IMR-90 (cell line): Measurements from ENCODE around the gene HSPA9. TPM values are rescaled to one million over a fixed set of nuclear protein-coding genes. Genes with fewer than 3 reads are reported as not detected.

Experiments
- ATAC-seq: fragments of 200-7000 bp; cut with Tn5 transposase; 2 replicates; pipeline ENCODE4 v1.9.1; 2020; ENCODE audit warnings: low read depth, mild to moderate bottlenecking, moderate library complexity
- BruUV-seq: library from RNA; stranded (reverse); fragments of 400-500 nt; replicated peaks from 2 replicates; lab custom pipeline; 2021; lab: Mats Ljungman, UMichigan
- CTCF ChIA-PET: fragments of 300-600 bp; formaldehyde crosslinking; extraction: SDS; loops from one replicate; lab custom pipeline; 2021; ENCODE audit warnings: antibody characterized with exemption; lab: Yijun Ruan, JAX
- POLR2A ChIA-PET: fragments of 300-600 bp; sonication (Branson Sonifier 250); formaldehyde crosslinking; loops from one replicate; lab custom pipeline; 2022; ENCODE audit warnings: antibody characterized with exemption; ENCODE audit not compliant: unreplicated experiment; lab: Charles Lee
- DNase-seq: peaks from one replicate; pipeline ENCODE4 v3.0.0; 2013
- H2AFZ ChIP-seq: replicated peaks from 2 replicates; pipeline ENCODE3; 2013; ENCODE audit warnings: low read length, mild to moderate bottlenecking; ENCODE audit not compliant: poor library complexity
- H2AK5ac ChIP-seq: 2 replicates; pipeline ENCODE4 v1.6.1; 2013; ENCODE audit warnings: low read depth, low read length, inconsistent platforms
- H2AK9ac ChIP-seq: replicated peaks from 2 replicates; pipeline ENCODE3; 2013; ENCODE audit warnings: mild to moderate bottlenecking, low read depth, low read length, moderate library complexity; ENCODE audit not compliant: poor library complexity
- H2BK120ac ChIP-seq: 2 replicates; pipeline ENCODE4 v1.6.1; 2013; ENCODE audit warnings: low read depth, low read length, inconsistent platforms
- H2BK15ac ChIP-seq: 3 replicates; pipeline ENCODE4 v1.6.1; 2013; ENCODE audit warnings: low read depth, low read length, inconsistent platforms
- H2BK20ac ChIP-seq: 2 replicates; pipeline ENCODE4 v1.6.1; 2013; ENCODE audit warnings: low read depth, mild to moderate bottlenecking, inconsistent platforms, low read length, moderate library complexity
- H2BK5ac ChIP-seq: 2 replicates; pipeline ENCODE4 v1.6.1; 2013; ENCODE audit warnings: mild to moderate bottlenecking, low read depth, low read length, inconsistent platforms; ENCODE audit not compliant: poor library complexity, severe bottlenecking
- H3K14ac ChIP-seq: replicated peaks from 2 replicates; pipeline ENCODE4 v1.6.1; 2013; ENCODE audit warnings: low read depth, low read length, inconsistent platforms
- H3K18ac ChIP-seq: 2 replicates; pipeline ENCODE4 v1.6.1; 2013; ENCODE audit warnings: low read depth, low read length, control low read depth
- H3K23ac ChIP-seq: 2 replicates; pipeline ENCODE4 v1.6.1; 2013; ENCODE audit warnings: low read depth, low read length, inconsistent platforms
- H3K27ac ChIP-seq: 2 replicates; pipeline ENCODE4 v1.5.1; 2013; ENCODE audit warnings: mild to moderate bottlenecking, control low read depth, low read length; ENCODE audit not compliant: insufficient read depth
- H3K27me3 ChIP-seq: 2 replicates; pipeline ENCODE4 v1.6.1; 2013; ENCODE audit warnings: low read length; ENCODE audit not compliant: control insufficient read depth, insufficient read depth
- H3K36me3 ChIP-seq: 2 replicates; pipeline ENCODE4 v1.6.1; 2013; ENCODE audit warnings: low read length, mixed read lengths; ENCODE audit not compliant: control insufficient read depth, insufficient read depth
- H3K4ac ChIP-seq: 2 replicates; pipeline ENCODE4 v1.6.1; 2013; ENCODE audit warnings: low read depth, low read length, inconsistent platforms
- H3K4me1 ChIP-seq: 2 replicates; pipeline ENCODE4 v1.6.1; 2013; ENCODE audit warnings: low read length, mixed read lengths; ENCODE audit not compliant: control insufficient read depth, insufficient read depth
- H3K4me2 ChIP-seq: 2 replicates; pipeline ENCODE4 v1.6.1; 2013; ENCODE audit warnings: low read depth, mild to moderate bottlenecking, control low read depth, low read length, moderate library complexity
- H3K4me3 ChIP-seq: 2 replicates; pipeline ENCODE4 v1.5.1; 2013; ENCODE audit warnings: low read depth, mild to moderate bottlenecking, control low read depth, low read length, moderate library complexity; ENCODE audit not compliant: insufficient read depth
- H3K56ac ChIP-seq: 2 replicates; pipeline ENCODE4 v1.6.1; 2013; ENCODE audit warnings: low read length, inconsistent platforms; ENCODE audit not compliant: insufficient read depth; ENCODE audit errors: extremely low read depth
- H3K79me1 ChIP-seq, 2 experiments: 2 replicates each; pipeline ENCODE4 v1.6.1; 2013; ENCODE audit warnings: low read length in 2 of 2, inconsistent platforms in 1 of 2, low read depth in 1 of 2
- H3K9ac ChIP-seq: 2 replicates; pipeline ENCODE4 v1.6.1; 2013; ENCODE audit warnings: low read depth, low read length, control low read depth
- H3K9me1 ChIP-seq: 2 replicates; pipeline ENCODE4 v1.6.1; 2013; ENCODE audit warnings: low read length, inconsistent platforms; ENCODE audit not compliant: insufficient read depth
- H3K9me3 ChIP-seq: 2 replicates; pipeline ENCODE4 v1.6.1; 2013; ENCODE audit warnings: low read length; ENCODE audit not compliant: control insufficient read depth, insufficient read depth
- H4K20me1 ChIP-seq: 2 replicates; pipeline ENCODE4 v1.6.1; 2013; ENCODE audit warnings: low read length, inconsistent platforms; ENCODE audit not compliant: insufficient read depth
- H4K5ac ChIP-seq: 2 replicates; pipeline ENCODE4 v1.6.1; 2013; ENCODE audit warnings: mild to moderate bottlenecking, low read depth, low read length, control low read depth
- H4K8ac ChIP-seq, 2 experiments: 2 replicates each; pipeline ENCODE4 v1.6.1; 2013; ENCODE audit warnings: low read depth in 2 of 2, low read length in 2 of 2, control low read depth in 1 of 2, inconsistent platforms in 1 of 2
- H4K91ac ChIP-seq: 2 replicates; pipeline ENCODE4 v1.6.1; 2013; ENCODE audit warnings: low read depth, low read length, inconsistent platforms; ENCODE audit not compliant: insufficient read depth
- CEBPB ChIP-seq: IDR thresholded peaks from 2 replicates; pipeline ENCODE4 v1.6.1; 2012; ENCODE audit warnings: low read depth, low read length, improper control_type of control experiment
- FOS ChIP-seq: fragments of 150-350 bp; IDR thresholded peaks from 2 replicates; pipeline ENCODE4 v1.6.1; 2016; ENCODE audit warnings: low read depth, low read length
- MAFK ChIP-seq: IDR thresholded peaks from 2 replicates; pipeline ENCODE4 v1.6.1; 2012; ENCODE audit warnings: low read depth, low read length, improper control_type of control experiment
- MAZ ChIP-seq: IDR thresholded peaks from 2 replicates; pipeline ENCODE4 v1.6.1; 2012; ENCODE audit warnings: low read depth, mild to moderate bottlenecking, low read length, improper control_type of control experiment, moderate library complexity, borderline replicate concordance
- MXI1 ChIP-seq: IDR thresholded peaks from 2 replicates; pipeline ENCODE4 v1.6.1; 2012; ENCODE audit warnings: low read depth, mild to moderate bottlenecking, low read length, moderate library complexity, borderline replicate concordance
- NFE2L2 ChIP-seq: fragments of 150-350 bp; IDR thresholded peaks from 2 replicates; pipeline ENCODE4 v1.6.1; 2016; ENCODE audit warnings: low read depth, mild to moderate bottlenecking, low read length
- POLR2A ChIP-seq: IDR thresholded peaks from 2 replicates; pipeline ENCODE4 v1.6.1; 2012; ENCODE audit warnings: mild to moderate bottlenecking, low read depth, low read length
- RCOR1 ChIP-seq: IDR thresholded peaks from 2 replicates; pipeline ENCODE4 v1.6.1; 2012; ENCODE audit warnings: mild to moderate bottlenecking, low read length, improper control_type of control experiment; ENCODE audit not compliant: insufficient replicate concordance
- RFX5 ChIP-seq: IDR thresholded peaks from 2 replicates; pipeline ENCODE4 v1.8.0; 2012; ENCODE audit warnings: low read depth, mild to moderate bottlenecking, low read length, moderate library complexity
- WGBS, 2 experiments: methylation state at CpG; one replicate each; pipeline versions ENCODE4 v1.1.5 to v1.1.7; 2013; ENCODE audit warnings: missing lambda C conversion rate in 2 of 2; ENCODE audit not compliant: insufficient read length in 1 of 2; ENCODE audit errors: extremely low coverage in 2 of 2; 5-methylcytosine and 5-hydroxymethylcytosine counted together
- dilution Hi-C: fragments of 300-500 bp; cut with HindIII; formaldehyde crosslinking; loops from one replicate; pipeline ENCODE4 v1.14.3; 2018; ENCODE audit warnings: low sequenced_read_pairs; ENCODE audit not compliant: unreplicated experiment
- in situ Hi-C: fragments of 300-500 bp; cut with MboI; formaldehyde crosslinking; loops from 3 replicates; pipeline ENCODE4 v1.14.3; 2019; ENCODE audit warnings: low sequenced_read_pairs, inconsistent platforms, mixed read lengths
- intact Hi-C: fragments of 100-400 bp; cut with micrococcal nuclease; formaldehyde crosslinking; loops from 2 replicates; pipeline ENCODE4 v1.10.0; 2022
- polyA plus RNA-seq, 3 experiments: library from polyadenylated mRNA; depleted of rRNA; stranded (reverse); fragments of >200 nt; gene quantifications; 2 replicates each; pipeline ENCODE4 v1.2.3, GENCODE V29; 2012; ENCODE audit warnings: low replicate concordance in 1 of 3
- total RNA-seq: library from RNA; depleted of rRNA; stranded (reverse); fragments of >200 nt; gene quantifications from 2 replicates; pipeline ENCODE4 v1.2.3, GENCODE V29; 2012
- TF ChIP-seq, protein P1 (sequence below): conservative IDR thresholded peaks from 2 replicates; pipeline ENCODE4 v1.5.1; 2012; ENCODE audit warnings: mild to moderate bottlenecking, low read depth, low read length, improper control_type of control experiment
- TF ChIP-seq, protein P2 (sequence below): fragments of 150-350 bp; IDR thresholded peaks from 2 replicates; pipeline ENCODE4 v1.6.1; 2017; ENCODE audit warnings: mild to moderate bottlenecking, antibody characterized with exemption, low read length, low read depth

HSPA9 gene
- total and polyA plus RNA-seq, 2 of the 4 experiments (the other 2 are of a cell fraction), result 157 to 472 TPM

DNA sequence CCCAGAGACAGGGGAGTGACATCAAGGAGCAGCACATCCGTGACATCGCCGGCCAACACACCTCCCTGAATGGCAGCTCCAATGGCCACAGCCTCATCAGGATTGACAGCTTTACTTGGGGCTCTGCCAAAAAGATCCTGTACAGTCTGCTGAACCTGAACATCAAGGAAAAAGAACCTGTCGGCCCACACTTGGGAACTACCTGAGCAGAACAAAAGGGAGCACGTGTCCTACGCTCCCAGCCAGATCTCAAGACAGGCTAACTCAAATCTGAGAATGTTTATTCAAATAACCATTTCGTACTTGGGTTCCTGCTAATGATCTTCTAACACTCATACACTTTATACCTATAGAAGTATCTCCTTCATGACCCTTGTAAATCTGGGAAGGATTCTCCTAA, 15.3 kb downstream of the HSPA9 start:
- Histone ChIP-seq H3K56ac (no peak overlapping the region), H4K5ac (no peak overlapping the region), H3K27me3 (no peaks in the 10 kb centered on the region), H3K23ac (no peak overlapping the region), H3K79me1 (peaks cover 28 to 37% of the 10 kb centered on the region in 2 experiments), H3K4me1 (no peaks in the 10 kb centered on the region), H3K4ac (no peak overlapping the region), H4K8ac (no peak overlapping the region), H2AFZ (no peak overlapping the region), H3K14ac (no peak overlapping the region), H3K36me3 (peaks cover 56% of the 10 kb centered on the region), H3K9me1 (no peaks in the 10 kb centered on the region), H2AK5ac (no peak overlapping the region), H2BK15ac (no peak overlapping the region), H4K20me1 (peaks cover 49% of the 10 kb centered on the region), H2BK5ac (no peak overlapping the region), H3K27ac (no peak overlapping the region), H3K18ac (no peak overlapping the region), H2BK20ac (no peak overlapping the region), H2AK9ac (no peak overlapping the region), H3K4me2 (no peak overlapping the region), H3K4me3 (no peak overlapping the region), H4K91ac (no peak overlapping the region), H3K9ac (no peak overlapping the region), H2BK120ac (no peak overlapping the region), H3K9me3 (no peaks in the 10 kb centered on the region)
- no peak for DNase-seq
- intact Hi-C loops (no loop called here), dilution Hi-C loops (no loop called here), in situ Hi-C loops (no loop called here)
- TF ChIP-seq FOS (no peak), MAZ (no peak), NFE2L2 (no peak), CEBPB (no peak), RCOR1 (no peak), RFX5 (no peak), MAFK (no peak), MXI1 (no peak), POLR2A (no peak)
- TF ChIP-seq, protein P1, sequence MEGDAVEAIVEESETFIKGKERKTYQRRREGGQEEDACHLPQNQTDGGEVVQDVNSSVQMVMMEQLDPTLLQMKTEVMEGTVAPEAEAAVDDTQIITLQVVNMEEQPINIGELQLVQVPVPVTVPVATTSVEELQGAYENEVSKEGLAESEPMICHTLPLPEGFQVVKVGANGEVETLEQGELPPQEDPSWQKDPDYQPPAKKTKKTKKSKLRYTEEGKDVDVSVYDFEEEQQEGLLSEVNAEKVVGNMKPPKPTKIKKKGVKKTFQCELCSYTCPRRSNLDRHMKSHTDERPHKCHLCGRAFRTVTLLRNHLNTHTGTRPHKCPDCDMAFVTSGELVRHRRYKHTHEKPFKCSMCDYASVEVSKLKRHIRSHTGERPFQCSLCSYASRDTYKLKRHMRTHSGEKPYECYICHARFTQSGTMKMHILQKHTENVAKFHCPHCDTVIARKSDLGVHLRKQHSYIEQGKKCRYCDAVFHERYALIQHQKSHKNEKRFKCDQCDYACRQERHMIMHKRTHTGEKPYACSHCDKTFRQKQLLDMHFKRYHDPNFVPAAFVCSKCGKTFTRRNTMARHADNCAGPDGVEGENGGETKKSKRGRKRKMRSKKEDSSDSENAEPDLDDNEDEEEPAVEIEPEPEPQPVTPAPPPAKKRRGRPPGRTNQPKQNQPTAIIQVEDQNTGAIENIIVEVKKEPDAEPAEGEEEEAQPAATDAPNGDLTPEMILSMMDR, result no peak
- TF ChIP-seq, protein P2, sequence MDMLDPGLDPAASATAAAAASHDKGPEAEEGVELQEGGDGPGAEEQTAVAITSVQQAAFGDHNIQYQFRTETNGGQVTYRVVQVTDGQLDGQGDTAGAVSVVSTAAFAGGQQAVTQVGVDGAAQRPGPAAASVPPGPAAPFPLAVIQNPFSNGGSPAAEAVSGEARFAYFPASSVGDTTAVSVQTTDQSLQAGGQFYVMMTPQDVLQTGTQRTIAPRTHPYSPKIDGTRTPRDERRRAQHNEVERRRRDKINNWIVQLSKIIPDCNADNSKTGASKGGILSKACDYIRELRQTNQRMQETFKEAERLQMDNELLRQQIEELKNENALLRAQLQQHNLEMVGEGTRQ, result no peak
- ChIA-PET CTCF (no interaction called here), POLR2A (no interaction called here)
- BruUV-seq, result no TSS peak
- 83% methylated on average over 1 of the region's 7 CpGs; no CpG with 5 or more reads in 1 of the 2 experiments for WGBS, 2 experiments
- no peak for ATAC-seq
